ENCODE measurements around the gene C19orf25.

DNA sequence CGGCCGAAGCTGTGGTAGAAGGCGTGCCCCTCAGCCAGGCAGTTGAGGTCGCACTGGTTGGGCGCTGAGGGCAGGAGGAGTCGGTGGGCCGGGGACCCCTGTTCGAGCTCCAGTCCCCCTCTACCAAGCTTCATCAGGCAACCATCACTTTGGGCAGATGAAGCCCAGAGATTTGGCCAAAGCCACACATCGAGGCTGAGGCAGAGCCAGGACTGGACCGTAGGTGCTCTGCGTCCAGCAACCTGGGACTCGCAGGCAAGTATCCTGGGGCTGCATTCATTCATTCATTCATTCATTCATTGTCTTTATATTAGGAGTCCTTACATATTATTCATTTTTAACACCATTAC is 29.5 kb upstream of the C19orf25 start:
- no peak for TF ChIP-seq ZFX (IDR thresholded peaks at IDR 0.05)
- TF ChIP-seq, protein P1, sequence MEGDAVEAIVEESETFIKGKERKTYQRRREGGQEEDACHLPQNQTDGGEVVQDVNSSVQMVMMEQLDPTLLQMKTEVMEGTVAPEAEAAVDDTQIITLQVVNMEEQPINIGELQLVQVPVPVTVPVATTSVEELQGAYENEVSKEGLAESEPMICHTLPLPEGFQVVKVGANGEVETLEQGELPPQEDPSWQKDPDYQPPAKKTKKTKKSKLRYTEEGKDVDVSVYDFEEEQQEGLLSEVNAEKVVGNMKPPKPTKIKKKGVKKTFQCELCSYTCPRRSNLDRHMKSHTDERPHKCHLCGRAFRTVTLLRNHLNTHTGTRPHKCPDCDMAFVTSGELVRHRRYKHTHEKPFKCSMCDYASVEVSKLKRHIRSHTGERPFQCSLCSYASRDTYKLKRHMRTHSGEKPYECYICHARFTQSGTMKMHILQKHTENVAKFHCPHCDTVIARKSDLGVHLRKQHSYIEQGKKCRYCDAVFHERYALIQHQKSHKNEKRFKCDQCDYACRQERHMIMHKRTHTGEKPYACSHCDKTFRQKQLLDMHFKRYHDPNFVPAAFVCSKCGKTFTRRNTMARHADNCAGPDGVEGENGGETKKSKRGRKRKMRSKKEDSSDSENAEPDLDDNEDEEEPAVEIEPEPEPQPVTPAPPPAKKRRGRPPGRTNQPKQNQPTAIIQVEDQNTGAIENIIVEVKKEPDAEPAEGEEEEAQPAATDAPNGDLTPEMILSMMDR (conservative IDR thresholded peaks at IDR 0.05) = no peak
